D721Med (cell line): Measurements from ENCODE around the gene RACGAP1.

Experiments used
- DNase-seq: peaks from one replicate; pipeline ENCODE4 v3.0.0; 2011; ENCODE audit warnings: low spot score; ENCODE audit not compliant: insufficient read length
- FAIRE-seq: peaks from 2 replicates; lab custom pipeline; 2011; peaks lifted over from hg19 to GRCh38; lab: Jason Lieb, UNC
- TF ChIP-seq, protein P1 (sequence below): IDR thresholded peaks from 2 replicates; pipeline ENCODE4 v1.5.1; 2012; ENCODE audit warnings: mild to moderate bottlenecking, control low read depth; ENCODE audit not compliant: insufficient read depth; ENCODE audit errors: missing control alignments

The RACGAP1 gene

DNA sequence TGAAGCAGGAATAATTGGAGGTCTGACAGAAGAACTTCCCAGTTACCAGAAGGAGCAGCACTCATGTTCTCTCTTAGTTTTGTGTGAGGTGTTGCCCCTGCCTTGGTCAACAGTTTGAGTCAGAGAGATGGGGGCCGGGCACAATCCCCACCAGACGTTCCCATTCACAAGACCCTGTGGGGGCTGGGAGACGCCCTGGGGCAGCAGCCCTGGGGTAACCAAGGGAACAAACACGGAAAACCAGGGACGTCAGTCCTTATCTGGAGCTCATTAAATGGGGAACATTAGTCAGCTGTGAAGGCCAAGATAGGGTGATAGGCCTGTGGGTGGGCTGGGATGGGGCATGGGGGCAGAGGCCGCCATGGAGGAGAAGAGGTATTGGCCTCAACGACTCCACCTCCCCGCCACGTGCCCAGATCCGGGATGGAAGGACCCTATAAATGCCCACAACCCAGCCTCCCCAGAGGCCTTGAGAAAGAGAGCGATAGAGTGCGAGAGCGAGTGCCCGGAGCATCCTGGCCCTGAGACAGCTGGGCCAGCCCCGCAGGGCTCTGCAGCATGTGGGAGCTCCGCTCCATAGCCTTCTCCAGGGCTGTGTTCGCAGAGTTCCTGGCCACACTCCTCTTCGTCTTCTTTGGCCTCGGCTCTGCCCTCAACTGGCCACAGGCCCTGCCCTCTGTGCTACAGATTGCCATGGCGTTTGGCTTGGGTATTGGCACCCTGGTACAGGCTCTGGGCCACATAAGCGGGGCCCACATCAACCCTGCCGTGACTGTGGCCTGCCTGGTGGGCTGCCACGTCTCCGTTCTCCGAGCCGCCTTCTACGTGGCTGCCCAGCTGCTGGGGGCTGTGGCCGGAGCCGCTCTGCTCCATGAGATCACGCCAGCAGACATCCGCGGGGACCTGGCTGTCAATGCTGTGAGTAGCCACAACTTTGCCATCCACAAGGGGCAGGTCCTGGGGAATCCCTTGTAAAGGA lies 74.7 kb downstream of the RACGAP1 start, which contains the start of gene AQP2:
AQP2 (plus strand) TSS at position 465 of the 979 bp plus-strand sequence; CDS start at position 559, 94 bp downstream.
- FAIRE-seq: no peak

DNA sequence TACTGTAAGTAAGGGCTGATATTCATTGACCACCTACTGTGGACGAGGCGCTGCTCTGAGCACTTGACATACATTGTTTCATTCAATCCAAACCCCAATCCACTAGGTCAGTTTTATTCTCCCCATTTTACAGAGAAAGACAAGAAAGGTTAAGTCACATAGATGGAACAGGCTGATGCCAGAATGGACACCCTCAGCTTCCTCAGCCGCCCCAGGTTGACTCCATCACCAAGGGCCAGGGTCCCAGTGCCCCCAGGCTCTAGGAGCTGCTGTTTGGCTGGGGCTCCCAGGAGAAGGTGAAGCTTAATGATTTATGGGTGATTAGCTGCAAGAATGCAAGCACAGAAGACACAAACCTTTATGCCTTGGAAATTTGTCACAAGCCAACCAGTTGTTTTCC lies 75.4 kb downstream of the RACGAP1 start:
- FAIRE-seq (no peak), DNase-seq (no peak)
- TF ChIP-seq, protein P1, sequence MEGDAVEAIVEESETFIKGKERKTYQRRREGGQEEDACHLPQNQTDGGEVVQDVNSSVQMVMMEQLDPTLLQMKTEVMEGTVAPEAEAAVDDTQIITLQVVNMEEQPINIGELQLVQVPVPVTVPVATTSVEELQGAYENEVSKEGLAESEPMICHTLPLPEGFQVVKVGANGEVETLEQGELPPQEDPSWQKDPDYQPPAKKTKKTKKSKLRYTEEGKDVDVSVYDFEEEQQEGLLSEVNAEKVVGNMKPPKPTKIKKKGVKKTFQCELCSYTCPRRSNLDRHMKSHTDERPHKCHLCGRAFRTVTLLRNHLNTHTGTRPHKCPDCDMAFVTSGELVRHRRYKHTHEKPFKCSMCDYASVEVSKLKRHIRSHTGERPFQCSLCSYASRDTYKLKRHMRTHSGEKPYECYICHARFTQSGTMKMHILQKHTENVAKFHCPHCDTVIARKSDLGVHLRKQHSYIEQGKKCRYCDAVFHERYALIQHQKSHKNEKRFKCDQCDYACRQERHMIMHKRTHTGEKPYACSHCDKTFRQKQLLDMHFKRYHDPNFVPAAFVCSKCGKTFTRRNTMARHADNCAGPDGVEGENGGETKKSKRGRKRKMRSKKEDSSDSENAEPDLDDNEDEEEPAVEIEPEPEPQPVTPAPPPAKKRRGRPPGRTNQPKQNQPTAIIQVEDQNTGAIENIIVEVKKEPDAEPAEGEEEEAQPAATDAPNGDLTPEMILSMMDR: no peak

More for the DNA sequence above, 74.7 kb downstream of the RACGAP1 start, which contains the start of gene AQP2:
- TF ChIP-seq, protein P1: no peak
- no peak for DNase-seq

GRCh38 chr12:49948866-49949845 lies 76.1 kb downstream of the RACGAP1 start:
- FAIRE-seq (no peak), DNase-seq (no peak)
- TF ChIP-seq, protein P1: no peak

DNA sequence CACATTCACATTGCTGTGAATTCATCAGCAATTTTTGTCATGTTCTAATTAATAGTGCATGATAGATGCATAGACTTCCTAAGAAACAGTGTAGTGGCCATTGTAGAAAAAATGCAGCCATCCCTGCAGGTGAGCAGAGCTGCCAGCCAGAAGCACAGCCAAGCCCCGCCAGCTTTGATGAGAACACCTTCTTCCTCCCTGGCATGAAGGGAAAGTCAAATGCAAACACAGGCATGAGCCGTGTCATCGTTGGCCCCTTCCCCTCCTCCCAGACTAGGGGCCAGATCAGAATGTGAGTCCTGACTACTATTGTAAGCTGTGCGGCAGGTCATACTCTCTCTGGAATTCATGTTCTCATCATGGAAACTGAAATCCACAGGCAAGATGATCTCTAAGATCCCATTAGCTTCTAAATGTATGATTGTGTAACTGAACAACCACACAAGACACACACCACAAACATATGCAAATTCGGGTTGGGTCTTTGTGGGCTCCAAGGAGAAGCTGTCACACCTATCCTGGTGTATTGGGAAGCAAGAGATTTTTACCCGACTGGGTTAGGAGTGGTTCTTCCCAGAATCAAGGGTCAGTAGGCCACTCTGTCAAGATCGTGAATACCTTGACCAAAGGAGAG lies 77.6 kb downstream of the RACGAP1 start:
- DNase-seq (no peak), FAIRE-seq (no peak)

DNA sequence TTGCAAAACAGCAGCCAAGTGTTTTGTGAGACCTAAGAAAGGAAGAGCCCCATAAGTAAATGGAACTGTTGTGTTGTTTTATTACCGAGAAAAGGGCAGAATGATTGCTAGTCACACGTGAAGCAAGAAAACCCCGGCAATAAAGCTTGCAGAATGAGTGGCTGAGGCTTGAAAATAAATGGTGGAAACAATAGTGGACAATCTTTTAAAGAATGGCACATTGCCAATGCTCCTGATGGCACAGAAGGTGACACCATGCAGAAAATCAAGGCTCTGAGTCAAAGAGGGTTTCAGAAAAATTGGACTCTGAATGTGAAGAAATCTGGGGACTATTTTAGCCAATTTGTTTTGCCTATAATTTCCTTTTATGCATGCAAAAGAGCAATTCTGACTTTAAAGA lies 78.8 kb downstream of the RACGAP1 start:
- FAIRE-seq (no peak), DNase-seq (no peak)
- TF ChIP-seq, protein P1: no peak

More for the DNA sequence above, 77.6 kb downstream of the RACGAP1 start:
- TF ChIP-seq, protein P1: no peak

GRCh38 chr12:49946086-49946485 lies 79.2 kb downstream of the RACGAP1 start:
- no peak for DNase-seq
- TF ChIP-seq, protein P1: no peak
- FAIRE-seq: no peak
